ENCODE results near the gene KIAA0586. TPM values are rescaled to one million over a fixed set of nuclear protein-coding genes. Genes with fewer than 3 reads are reported as not detected.

The KIAA0586 gene
- total RNA-seq (2022; extraction: Qiagen RNA extraction), result 5.6 to 10.2 TPM (median 8.8 TPM) in 5 replicates

GRCh38 chr14:58427281-58428117 lies at the start of gene KIAA0586, which contains the start of gene TIMM9:
Gene KIAA0586, plus strand, starts transcription at chr14:58427719. Its CDS starts 546 bp downstream, at chr14:58428265.
Gene TIMM9, minus strand, starts transcription at chr14:58427531. Its CDS starts 15,586 bp downstream, at chr14:58411945.

GRCh38 chr14:58395812-58396788 lies 31.4 kb upstream of the KIAA0586 start, which contains the start of gene TOMM20L:
Gene TOMM20L, plus strand, starts transcription at chr14:58395930. Its CDS starts 28 bp downstream, at chr14:58395958.

Other genes starting within 250 kb of the KIAA0586 start
- 41.5 to 51.7 TPM (median 42.7 TPM) in 5 replicates for gene ACTR10, start 227.6 kb upstream of the KIAA0586 start, total RNA-seq (2022; extraction: Qiagen RNA extraction)
- 169 to 251 TPM (median 187 TPM) in 5 replicates for gene PSMA3, start 182.9 kb upstream of the KIAA0586 start, total RNA-seq (2022; extraction: Qiagen RNA extraction)
- 3.2 to 6.9 TPM (median 5.6 TPM) in 5 replicates for gene ARID4A, start 129.2 kb upstream of the KIAA0586 start, total RNA-seq (2022; extraction: Qiagen RNA extraction)
- not detected in 5 replicates for gene TOMM20L, start 31.8 kb upstream of the KIAA0586 start, total RNA-seq (2022; extraction: Qiagen RNA extraction)
- 62.4 to 87.2 TPM (median 72.6 TPM) in 5 replicates for gene TIMM9, start 188 bp upstream of the KIAA0586 start, total RNA-seq (2022; extraction: Qiagen RNA extraction)
- 0.47 to 0.76 TPM (median 0.59 TPM) in 5 replicates for gene DACT1, start 210.2 kb downstream of the KIAA0586 start, total RNA-seq (2022; extraction: Qiagen RNA extraction)